Loucy (cell line): Measurements from ENCODE around the gene FAM83B.

Experiments
- EZH2phosphoT487 ChIP-seq: fragments of 200-600 bp; IDR thresholded peaks from 2 replicates; pipeline ENCODE4 v1.6.1; 2018; ENCODE audit warnings: antibody characterized with exemption, mild to moderate bottlenecking, moderate library complexity, borderline replicate concordance
- TF ChIP-seq, protein P1 (sequence below): fragments of 200-600 bp; sonication (generic); conservative IDR thresholded peaks from 2 replicates; pipeline ENCODE4 v1.5.1; 2014; ENCODE audit warnings: mild to moderate bottlenecking, antibody characterized with exemption, low read length

DNA sequence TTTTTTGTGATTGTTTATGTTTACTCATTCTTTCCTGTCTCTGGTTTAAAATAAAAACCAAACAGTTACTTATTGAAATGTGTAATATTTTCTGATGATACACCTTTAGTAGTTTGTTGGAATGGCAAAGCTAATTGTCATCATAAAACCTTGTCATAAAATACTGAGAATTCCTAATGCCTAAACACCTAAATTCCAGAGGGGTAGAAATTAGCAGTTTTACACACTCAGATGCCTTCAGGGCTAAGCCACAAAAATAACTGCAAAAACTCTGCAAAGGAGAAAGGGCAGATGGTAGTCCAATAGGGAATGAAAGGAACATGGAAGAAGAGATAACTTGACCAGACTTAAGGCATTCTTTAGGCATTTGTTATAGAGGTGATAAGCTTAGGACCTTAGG lies 30.3 kb downstream of the FAM83B start:
- TF ChIP-seq, protein P1, sequence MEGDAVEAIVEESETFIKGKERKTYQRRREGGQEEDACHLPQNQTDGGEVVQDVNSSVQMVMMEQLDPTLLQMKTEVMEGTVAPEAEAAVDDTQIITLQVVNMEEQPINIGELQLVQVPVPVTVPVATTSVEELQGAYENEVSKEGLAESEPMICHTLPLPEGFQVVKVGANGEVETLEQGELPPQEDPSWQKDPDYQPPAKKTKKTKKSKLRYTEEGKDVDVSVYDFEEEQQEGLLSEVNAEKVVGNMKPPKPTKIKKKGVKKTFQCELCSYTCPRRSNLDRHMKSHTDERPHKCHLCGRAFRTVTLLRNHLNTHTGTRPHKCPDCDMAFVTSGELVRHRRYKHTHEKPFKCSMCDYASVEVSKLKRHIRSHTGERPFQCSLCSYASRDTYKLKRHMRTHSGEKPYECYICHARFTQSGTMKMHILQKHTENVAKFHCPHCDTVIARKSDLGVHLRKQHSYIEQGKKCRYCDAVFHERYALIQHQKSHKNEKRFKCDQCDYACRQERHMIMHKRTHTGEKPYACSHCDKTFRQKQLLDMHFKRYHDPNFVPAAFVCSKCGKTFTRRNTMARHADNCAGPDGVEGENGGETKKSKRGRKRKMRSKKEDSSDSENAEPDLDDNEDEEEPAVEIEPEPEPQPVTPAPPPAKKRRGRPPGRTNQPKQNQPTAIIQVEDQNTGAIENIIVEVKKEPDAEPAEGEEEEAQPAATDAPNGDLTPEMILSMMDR, result no peak
- TF ChIP-seq EZH2phosphoT487, result no peak
